GM19238 (cell line): ENCODE results near the gene THY1.
"Not testable (repeated sequence)": the region's sequence is repeated elsewhere in the genome, so short reads cannot be mapped to it uniquely, and the experiment has no call there.

ENCODE experiments used
- DNase-seq: peaks from one replicate; pipeline ENCODE4 v3.0.0; 2011; ENCODE audit warnings: low spot score; ENCODE audit not compliant: insufficient read length

Gene THY1

GRCh38 chr11:119382513-119382912, 40.5 kb downstream of the THY1 start:
- DNase-seq = not testable (repeated sequence)

DNA sequence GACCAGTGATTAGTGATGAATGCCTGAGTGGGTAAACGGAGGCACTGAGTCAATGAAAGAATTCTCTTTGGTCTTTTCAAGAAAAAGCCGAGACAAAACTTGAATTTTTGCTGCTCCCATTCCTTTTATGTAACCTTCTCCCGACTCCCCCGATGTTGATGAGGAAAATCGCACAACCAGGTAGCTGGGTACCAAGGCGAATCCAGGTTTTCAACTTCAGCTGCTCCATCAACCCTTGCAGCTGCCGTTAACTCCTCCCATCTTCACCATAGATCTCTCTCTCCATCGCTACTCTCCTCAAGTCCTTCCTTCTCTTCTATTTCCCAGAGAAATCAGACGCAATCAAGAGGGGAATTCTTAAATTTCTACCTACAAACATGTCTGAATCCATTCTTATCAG, 40.9 kb downstream of the THY1 start:
- no peak for DNase-seq

GRCh38 chr11:119381181-119381988, 41.6 kb downstream of the THY1 start, which contains the start of gene USP2:
Gene USP2 (minus strand): TSS chr11:119381690. CDS start chr11:119373480, 8,210 bp downstream.
- peak; percentile 85 for DNase-seq

- DNase-seq = no peak
These were observed 42.2 kb downstream of the THY1 start for GRCh38 chr11:119380827-119381180.

DNA sequence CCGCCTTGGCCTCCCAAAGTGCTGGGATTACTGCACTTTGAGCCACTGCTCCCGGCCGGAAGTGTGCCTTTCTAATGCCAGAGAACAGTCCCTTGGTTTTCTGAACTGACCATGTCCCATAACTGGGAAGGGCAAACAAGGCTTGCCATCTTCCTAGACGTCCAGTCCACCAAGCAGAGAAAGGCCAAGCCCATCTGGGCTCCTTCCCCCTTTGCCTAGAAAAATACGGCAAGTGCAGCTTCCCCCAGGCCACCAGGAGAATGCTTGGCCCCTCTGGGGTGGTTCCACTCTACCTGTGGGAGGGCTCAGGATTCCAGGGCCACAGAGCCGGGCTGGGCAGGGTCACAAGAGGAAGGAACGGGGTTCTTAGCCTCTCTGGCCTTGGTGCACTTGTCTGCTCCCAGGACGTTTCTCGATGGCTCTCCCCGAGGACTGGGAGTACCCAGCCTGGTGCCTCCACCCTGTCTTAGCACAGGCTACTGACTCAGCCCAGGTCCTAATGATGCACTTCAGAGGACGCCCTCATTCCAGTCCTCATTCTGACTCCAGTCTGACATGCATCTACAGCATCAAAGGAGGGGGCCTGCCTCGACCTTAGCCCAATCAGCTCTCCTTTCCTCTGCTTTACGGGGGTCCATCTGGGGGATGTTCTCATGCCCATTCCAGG, 42.7 kb downstream of the THY1 start:
- DNase-seq = no peak

GRCh38 chr11:119378851-119379465, 44.0 kb downstream of the THY1 start:
- DNase-seq = no peak

DNA sequence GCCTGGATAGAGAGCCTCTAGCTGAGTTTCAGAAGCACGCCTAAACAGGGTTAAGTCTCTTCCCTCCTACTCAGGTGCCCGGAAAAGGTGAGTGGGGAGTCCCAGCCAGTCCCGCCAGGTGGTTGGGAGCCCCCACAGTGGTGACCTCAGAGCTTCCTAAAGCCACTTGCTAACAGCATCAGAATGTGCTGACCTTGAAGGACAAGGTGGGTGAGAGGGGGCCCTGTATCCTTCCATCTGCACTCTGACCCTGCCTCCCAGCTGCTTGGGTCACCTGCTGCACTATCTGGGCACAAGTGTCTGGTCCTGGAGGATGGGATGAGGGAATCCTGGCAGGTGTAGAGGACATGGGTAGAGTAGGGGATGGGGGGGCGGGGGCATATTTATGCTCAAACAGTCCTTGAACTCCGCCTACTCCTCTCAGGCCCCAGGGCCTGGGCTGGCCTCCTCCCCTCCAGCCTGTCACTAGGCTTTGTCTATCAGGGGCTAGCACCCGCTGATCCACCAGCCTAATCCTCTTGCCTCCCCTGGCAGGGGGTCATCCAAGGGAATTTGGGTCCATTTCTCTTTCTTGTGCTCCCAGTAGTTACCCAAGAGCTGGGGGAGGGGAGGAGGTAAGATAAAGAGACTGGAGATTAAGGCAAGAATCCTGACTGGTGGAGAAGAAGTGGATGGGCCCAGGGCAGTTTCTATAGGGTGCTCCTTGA, 44.9 kb downstream of the THY1 start:
- DNase-seq = no peak

DNA sequence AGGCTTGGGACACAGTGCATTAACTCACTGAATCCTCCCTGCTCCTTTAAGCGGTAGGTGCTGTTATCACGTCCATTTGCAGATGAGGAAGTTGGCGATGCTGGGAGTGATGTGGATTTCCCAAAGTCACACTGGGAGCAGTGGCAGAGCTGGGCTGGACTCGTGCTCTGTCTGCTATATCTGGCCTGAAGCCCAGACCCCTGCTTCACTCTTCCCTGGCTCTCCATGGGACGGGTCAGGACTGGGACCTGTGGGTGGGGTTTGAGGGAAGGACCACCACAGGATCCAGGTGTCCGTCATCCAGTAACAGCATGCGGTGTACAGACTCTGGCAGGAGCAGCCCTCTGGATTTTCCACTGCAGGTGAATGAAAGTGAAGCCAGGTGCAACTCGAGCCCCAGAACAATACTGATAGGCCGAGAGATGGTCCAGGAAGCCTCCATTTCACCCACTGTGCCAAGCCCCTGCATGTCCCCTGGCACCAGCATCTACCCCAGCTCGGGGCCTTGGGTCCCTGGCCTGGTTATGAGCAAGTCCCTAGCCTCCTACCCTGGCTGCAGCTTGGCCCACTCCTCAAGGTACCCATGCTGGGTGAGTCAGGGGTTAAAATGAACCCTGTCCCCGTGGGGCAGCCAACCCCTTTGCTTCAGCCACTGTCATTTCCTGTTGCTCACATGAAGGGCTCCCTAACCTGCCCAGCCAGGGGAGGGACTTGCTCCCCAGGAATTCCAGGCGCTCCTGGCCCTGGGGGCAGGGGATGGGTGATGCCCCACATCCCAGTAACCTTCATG, 45.7 kb downstream of the THY1 start:
- DNase-seq = no peak

DNA sequence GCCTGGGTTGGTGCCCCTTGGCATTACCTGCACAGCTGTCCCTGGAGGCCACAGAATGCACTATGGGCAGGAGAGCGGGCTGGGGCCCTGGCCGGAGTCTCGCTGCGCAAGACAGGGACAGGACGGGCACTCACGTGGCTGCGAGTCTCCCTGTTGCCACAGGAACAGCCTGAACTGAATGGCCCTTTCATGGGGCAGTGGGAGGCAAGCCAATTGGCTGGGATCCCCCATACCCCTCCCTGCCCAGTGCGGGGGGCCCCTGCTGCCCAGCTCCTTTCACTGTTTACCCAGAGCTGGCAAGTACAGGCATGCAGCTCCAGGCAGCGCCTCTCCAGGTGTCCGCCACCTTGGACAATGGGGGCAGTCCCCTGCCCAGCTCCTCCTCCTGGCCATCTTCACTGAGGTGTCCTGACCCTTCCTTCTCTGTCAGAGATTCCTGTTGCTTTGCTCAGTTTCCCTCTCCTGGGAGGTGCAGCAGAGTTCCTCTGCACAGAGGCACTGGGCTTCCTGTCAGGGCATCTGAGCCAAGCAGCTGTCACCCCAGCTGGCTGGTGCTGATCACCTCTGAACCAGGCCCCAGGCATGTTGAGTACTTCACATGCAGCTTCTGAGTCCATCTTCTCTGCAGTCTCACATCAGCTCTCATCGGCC, 46.6 kb downstream of the THY1 start:
- no peak for DNase-seq

GRCh38 chr11:119375337-119376196, 47.4 kb downstream of the THY1 start:
- no peak for DNase-seq

GRCh38 chr11:119374632-119375336, 48.2 kb downstream of the THY1 start:
- DNase-seq = no peak

- DNase-seq = no peak
These were observed 48.9 kb downstream of the THY1 start for GRCh38 chr11:119373921-119374631.

- DNase-seq = no peak
These were observed 49.7 kb downstream of the THY1 start for GRCh38 chr11:119373059-119373920.

- DNase-seq = no peak
These were observed 50.5 kb downstream of the THY1 start for GRCh38 chr11:119372260-119373058.

DNA sequence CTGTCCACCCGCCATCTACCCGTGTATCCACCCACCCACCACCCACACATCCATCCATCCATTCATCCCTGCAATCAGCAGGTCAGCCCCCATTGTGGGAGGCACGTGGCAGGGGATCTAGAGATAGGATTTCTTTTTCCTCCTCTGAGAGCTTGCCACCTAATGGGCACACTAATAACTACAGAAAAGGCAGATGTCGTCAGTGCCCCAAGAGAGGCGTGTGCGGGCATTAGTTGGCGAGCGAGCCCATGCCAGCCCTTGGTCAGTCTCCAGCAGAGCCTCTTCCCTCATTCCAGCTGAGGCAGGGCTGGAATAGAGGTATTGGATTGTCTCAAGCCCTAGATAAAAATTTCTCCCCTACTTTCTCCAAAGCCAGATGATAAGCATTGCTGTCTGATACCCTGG, 51.2 kb downstream of the THY1 start:
- no peak for DNase-seq

GRCh38 chr11:119371067-119371601, 51.8 kb downstream of the THY1 start:
- no peak for DNase-seq
